COR-L47 (cell line): ENCODE measurements around the gene WWC2.

ENCODE experiments used
- DNase-seq: peaks from one replicate; lab custom pipeline; 2025; lab: John Stamatoyannopoulos, UW

The WWC2 gene

GRCh38 chr4:183256756-183257385 is 157.8 kb downstream of the WWC2 start:
- peak; percentile 7 for DNase-seq

GRCh38 chr4:183257808-183258207 is 158.8 kb downstream of the WWC2 start:
- DNase-seq = no peak

GRCh38 chr4:183260491-183261151 is 161.6 kb downstream of the WWC2 start:
- DNase-seq = no peak

GRCh38 chr4:183261953-183262775 is 163.1 kb downstream of the WWC2 start:
- peak; percentile 72 for DNase-seq

- no peak for DNase-seq
These were observed 163.7 kb downstream of the WWC2 start for GRCh38 chr4:183262776-183263100.

- no peak for DNase-seq
These were observed 164.8 kb downstream of the WWC2 start for GRCh38 chr4:183263787-183264386.

- DNase-seq = no peak
These were observed 165.6 kb downstream of the WWC2 start for GRCh38 chr4:183264614-183265013.

GRCh38 chr4:183266371-183266770 is 167.3 kb downstream of the WWC2 start:
- DNase-seq = no peak

- DNase-seq = no peak
These were observed 169.5 kb downstream of the WWC2 start for GRCh38 chr4:183268556-183268955.

GRCh38 chr4:183272384-183272783 is 173.3 kb downstream of the WWC2 start:
- no peak for DNase-seq

- no peak for DNase-seq
These were observed 177.0 kb downstream of the WWC2 start for GRCh38 chr4:183276106-183276505.

GRCh38 chr4:183284258-183284785 is 185.3 kb downstream of the WWC2 start:
- DNase-seq = no peak

- DNase-seq = no peak
These were observed 185.9 kb downstream of the WWC2 start for GRCh38 chr4:183284965-183285364.

GRCh38 chr4:183285886-183286285 is 186.8 kb downstream of the WWC2 start:
- no peak for DNase-seq

GRCh38 chr4:183286590-183287308 is 187.7 kb downstream of the WWC2 start:
- no peak for DNase-seq

- DNase-seq = no peak
These were observed 188.2 kb downstream of the WWC2 start for GRCh38 chr4:183287309-183287659.

GRCh38 chr4:183287677-183288076 is 188.6 kb downstream of the WWC2 start:
- DNase-seq = no peak

- no peak for DNase-seq
These were observed 189.9 kb downstream of the WWC2 start for GRCh38 chr4:183288955-183289354.

- DNase-seq = no peak
These were observed 190.6 kb downstream of the WWC2 start for GRCh38 chr4:183289688-183290087.

GRCh38 chr4:183291070-183291469 is 192.0 kb downstream of the WWC2 start:
- no peak for DNase-seq

GRCh38 chr4:183295711-183296110 is 196.7 kb downstream of the WWC2 start:
- no peak for DNase-seq

GRCh38 chr4:183297675-183298074 is 198.6 kb downstream of the WWC2 start:
- no peak for DNase-seq
